Heart right ventricle (tissue), 16 donors: ENCODE data around the gene QTRT2. TPM values are rescaled to one million over a fixed set of nuclear protein-coding genes. Genes with fewer than 3 reads are reported as not detected.

Experiments used
- ATAC-seq, 8 donors: fragments of 200-7000 bp; cut with Tn5 transposase; one replicate each; pipeline ENCODE4 v1.9.1; 2020; ENCODE audit warnings: mild to moderate bottlenecking in 8 of 8, moderate library complexity in 8 of 8, moderate number of reproducible peaks in 1 of 8
- DNase-seq, 2 donors: peaks; one replicate each; pipeline ENCODE4 v3.0.0-alpha.2; 2020
- H3K27ac ChIP-seq, 10 donors: fragments of 200-600 bp; sonication (generic) in 2 of 10; one replicate each; pipeline versions ENCODE4 v1.5.0 to v1.8.0; 2020 to 2022; ENCODE audit warnings: mild to moderate bottlenecking in 3 of 10
- H3K27me3 ChIP-seq, 7 donors: fragments of 200-600 bp; one replicate each; pipeline ENCODE4 v1.8.0; 2021 to 2022; ENCODE audit warnings: mild to moderate bottlenecking in 2 of 7
- H3K36me3 ChIP-seq, 9 donors: fragments of 200-600 bp; sonication (generic) in 1 of 9; one replicate each; pipeline versions ENCODE4 v1.5.0 to v1.8.0; 2020 to 2022; ENCODE audit warnings: mild to moderate bottlenecking in 2 of 9
- H3K4me1 ChIP-seq, 9 donors: fragments of 200-600 bp; sonication (generic) in 1 of 9; one replicate each; pipeline versions ENCODE4 v1.5.0 to v1.8.0; 2020 to 2022; ENCODE audit warnings: mild to moderate bottlenecking in 4 of 9
- H3K4me3 ChIP-seq, 10 donors: fragments of 200-600 bp; sonication (generic) in 2 of 10; one replicate each; pipeline versions ENCODE4 v1.5.0 to v1.8.0; 2020 to 2022; ENCODE audit warnings: mild to moderate bottlenecking in 7 of 10, moderate library complexity in 2 of 10
- H3K9me3 ChIP-seq, 11 donors: fragments of 200-600 bp in 10 of 11; sonication (generic) in 2 of 11; one replicate each; pipeline versions ENCODE4 v1.5.0 to v1.8.0; 2013 to 2022; ENCODE audit warnings: mild to moderate bottlenecking in 2 of 11, control low read depth in 1 of 11, moderate library complexity in 1 of 11
- CTCF ChIP-seq, 9 donors: fragments of 200-600 bp; sonication (generic) in 2 of 9; IDR thresholded peaks; one replicate each; pipeline versions ENCODE4 v1.5.0 to v1.8.0; 2021 to 2022; ENCODE audit warnings: antibody characterized with exemption in 9 of 9, mild to moderate bottlenecking in 5 of 9, moderate library complexity in 1 of 9
- WGBS, 2 donors: extraction: QIAGEN DNeasy Blood & Tissue Kit; methylation state at CpG; one replicate each; pipeline ENCODE4 v1.1.7; 2013; ENCODE audit warnings: inconsistent platforms in 1 of 2; 5-methylcytosine and 5-hydroxymethylcytosine counted together
- intact Hi-C, 10 donors: fragments of 100-400 bp; cut with DNase I; formaldehyde crosslinking; loops; one replicate each; pipeline versions ENCODE4 v1.11.1 to v1.14.2; 2022
- polyA plus RNA-seq, 2 donors: library from polyadenylated mRNA; stranded (reverse); fragments of 200-250 nt; gene quantifications; one replicate each; pipeline ENCODE4 v1.2.3, GENCODE V29; 2013
- total RNA-seq, 10 donors: library from RNA; stranded (reverse); fragmentation: NEBNext Ultra II Directional in 3 of 10; extraction: Animal tissue kit (Norgen Biotek cat#: 25700) in 3 of 10; gene quantifications; one replicate each; pipeline versions ENCODE4 v1.2.1 to v1.2.4, GENCODE V29; 2021 to 2023
- donor health status: Arrhythmogenic right ventricular cardiomyopathy.
- donor health status: ischemic (EF 13 %, LVEDD 7.1; RV severe dilation, severe dysfunction).
- donor health status: healthy with polysubstance abuse.
- donor health status: DM: no; HTN: yes; CAD: no.
- donor health status: DM: no; HTN: no; CAD: no.
- donor health status: ischemic (EF 25% LVEDD 6.9; RV normal size, moderate dysfunction).
- donor health status: ischemic (EF 25% LVEDD 5.7; RV mildly dilated, moderate dysfunction).
- donor health status: healthy.
- donor health status: DM: yes; HTN: yes; CAD: no.
- donor health status: Ischemic cardiomyopathy.
- donor health status: ischemic (EF 35%, LVEDD 5.7; RV mildly dilated, moderate dysfunction).
- donor health status: nonischemic (EF 11% LVEDD 7.7; RV severe dilation, severe dysfunction).
- donor health status: DM: yes; HTN: yes; CAD: no.
- donor health status: PGD.
- donor health status: ischemic (EF 29% LVEDD 5.4; RV normal size, mild dysfunction).
- donor health status: nonischemic (EF 23%, LVEDD 6.1; RV moderate dilation, normal function).

QTRT2 gene
- total and polyA plus RNA-seq, 12 donors, result 3.4 to 9.7 (median 4.9) TPM

GRCh38 chr3:114026331-114026730, 30.2 kb upstream of the QTRT2 start:
- Histone ChIP-seq H3K9me3 (no peaks in the 10 kb centered on the region), H3K27ac (no peak overlapping the region), H3K4me3 (no peak overlapping the region), H3K4me1 (no peaks in the 10 kb centered on the region), H3K27me3 (no peaks in the 10 kb centered on the region), H3K36me3 (peaks cover 0 to 9% (median 0%) of the 10 kb centered on the region in 9 donors)
- DNase-seq, result no peak
- WGBS, 2 donors, result 68 to 69% methylated on average over 2 of the region's 2 CpGs
- ATAC-seq, result no peak
- TF ChIP-seq CTCF (IDR thresholded peaks at IDR 0.05), result no peak
- intact Hi-C loops, result no loop called here

- H3K4me3 ChIP-seq, result no peak overlapping the region
- ATAC-seq (no peak), DNase-seq (no peak)
- no peak for TF ChIP-seq CTCF (IDR thresholded peaks at IDR 0.05)
- no peak overlapping the region for H3K27ac ChIP-seq
- no peaks in the 10 kb centered on the region for H3K27me3 ChIP-seq
- WGBS, 2 donors, result 63 to 67% methylated on average over 1 of the region's 1 CpG
- no peaks in the 10 kb centered on the region for H3K4me1 ChIP-seq
- intact Hi-C loops, result no loop called here
- peaks cover 0 to 62% (median 4%) of the 10 kb centered on the region in 9 donors for H3K36me3 ChIP-seq
- no peaks in the 10 kb centered on the region for H3K9me3 ChIP-seq
Observed at GRCh38 chr3:114033721-114034120, 22.8 kb upstream of the QTRT2 start.

GRCh38 chr3:114034211-114034610, 22.3 kb upstream of the QTRT2 start:
- no peak for ATAC-seq
- DNase-seq, result no peak
- Histone ChIP-seq H3K27me3 (no peaks in the 10 kb centered on the region), H3K27ac (no peak overlapping the region), H3K36me3 (peaks cover 0 to 67% (median 4%) of the 10 kb centered on the region in 9 donors), H3K9me3 (no peaks in the 10 kb centered on the region), H3K4me1 (no peaks in the 10 kb centered on the region), H3K4me3 (no peak overlapping the region)
- no peak for TF ChIP-seq CTCF (IDR thresholded peaks at IDR 0.05)
- intact Hi-C loops, result no loop called here

GRCh38 chr3:114034787-114035545, 21.6 kb upstream of the QTRT2 start:
- intact Hi-C loops, result no loop called here
- Histone ChIP-seq H3K4me3 (no peak overlapping the region), H3K4me1 (no peaks in the 10 kb centered on the region), H3K9me3 (no peaks in the 10 kb centered on the region), H3K27me3 (no peaks in the 10 kb centered on the region), H3K36me3 (peaks cover 0 to 74% (median 4%) of the 10 kb centered on the region in 9 donors), H3K27ac (no peak overlapping the region)
- no peak for ATAC-seq
- no peak for DNase-seq
- no peak for TF ChIP-seq CTCF (IDR thresholded peaks at IDR 0.05)
- whole genome bisulfite sequencing, 2 donors, result 81 to 84% methylated on average over 5 of the region's 5 CpGs
